CD4-positive, alpha-beta T cell treated with Interleukin-2 at 100 ng/mL for 4 hours (primary cell): Measurements from ENCODE around the gene SURF4.
A peak's percentile ranks its signal among the peaks of the same experiment; 100 is the strongest.
"Not testable (repeated sequence)": the region's sequence is repeated elsewhere in the genome, so short reads cannot be mapped to it uniquely, and the experiment has no call there.

Source experiments
- DNase-seq: peaks from one replicate; pipeline ENCODE4 v3.0.0-alpha.2; 2020; ENCODE audit warnings: low spot score

The SURF4 gene

DNA sequence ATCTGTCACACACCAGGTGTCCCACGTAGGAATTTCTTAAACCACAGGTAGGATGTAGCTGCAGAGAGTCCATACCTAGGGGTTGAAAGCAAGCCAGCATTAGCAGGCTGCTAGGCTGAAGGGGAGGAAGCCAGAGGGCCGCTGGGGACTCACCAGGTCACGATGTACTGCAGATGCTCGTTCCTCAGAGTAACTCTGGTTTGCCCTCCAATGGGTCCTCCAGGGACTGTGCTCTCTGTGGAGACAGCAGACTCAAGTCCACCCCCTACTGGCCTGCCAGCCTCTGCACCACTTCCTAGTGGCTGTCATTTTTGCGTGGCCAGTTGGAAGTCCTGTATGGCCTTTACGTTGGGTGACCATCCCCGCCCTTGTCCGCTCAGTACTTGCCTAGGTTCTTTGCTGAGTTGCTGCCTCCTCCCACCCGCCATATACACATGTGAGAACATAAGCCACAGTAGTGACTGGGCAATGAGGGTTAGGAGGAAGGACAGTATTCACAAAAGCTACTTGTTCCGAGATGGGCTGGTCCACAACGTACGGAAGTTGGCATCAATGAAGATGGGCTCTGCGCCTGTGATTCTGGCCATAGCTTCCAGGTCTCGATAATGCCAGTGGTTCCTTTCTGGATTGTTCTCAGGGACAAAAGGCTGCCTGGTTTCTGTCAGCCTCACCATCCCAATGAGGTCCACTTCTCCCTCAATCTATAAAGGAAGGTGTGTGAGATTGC is 23.8 kb downstream of the SURF4 start:
- DNase-seq: peak; percentile 21

DNA sequence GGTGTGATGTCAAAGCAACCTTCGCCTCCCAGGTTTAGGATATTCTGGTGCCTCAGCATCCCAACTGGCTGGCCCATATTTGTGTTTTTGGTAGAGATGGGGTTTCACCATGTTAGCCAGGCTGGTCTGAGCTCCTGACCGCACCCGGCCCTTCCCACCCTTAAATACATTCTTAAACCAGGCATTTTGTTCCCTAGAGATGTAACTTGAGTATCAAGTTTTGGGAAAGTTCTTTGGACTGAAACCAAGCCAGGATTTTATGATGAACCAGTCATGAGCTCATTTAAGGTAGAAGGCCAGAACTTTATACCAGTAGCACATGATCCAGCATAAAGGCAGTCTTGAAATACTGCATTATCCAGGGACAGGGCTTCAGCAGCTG is 24.3 kb downstream of the SURF4 start:
- DNase-seq: no peak

DNA sequence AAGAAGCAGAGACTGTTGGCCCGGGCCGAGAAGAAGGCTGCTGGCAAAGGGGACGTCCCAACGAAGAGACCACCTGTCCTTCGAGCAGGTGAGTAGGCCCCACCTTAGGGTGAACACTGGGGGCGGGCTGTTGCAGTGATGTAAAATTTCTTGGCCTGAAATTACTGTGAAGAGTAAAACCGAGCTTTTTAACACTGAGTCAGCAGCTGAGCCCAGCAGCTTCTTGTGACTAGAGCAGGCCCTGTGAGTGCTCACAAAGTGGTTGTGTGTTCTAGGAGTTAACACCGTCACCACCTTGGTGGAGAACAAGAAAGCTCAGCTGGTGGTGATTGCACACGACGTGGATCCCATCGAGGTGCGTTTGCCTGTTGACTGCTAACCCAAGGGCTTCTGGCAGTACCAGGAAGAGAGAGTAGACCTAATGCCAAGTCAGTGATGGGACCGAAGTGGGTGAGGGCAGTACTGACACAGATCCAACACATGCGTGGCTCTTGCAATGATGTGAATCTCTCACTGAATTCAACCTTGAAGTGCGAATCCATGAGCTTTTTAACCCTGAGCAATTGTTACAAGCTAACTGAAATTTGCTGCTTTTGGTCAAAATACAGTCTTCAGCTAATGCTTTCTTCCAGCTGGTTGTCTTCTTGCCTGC is 25.8 kb downstream of the SURF4 start:
- no peak for DNase-seq

DNA sequence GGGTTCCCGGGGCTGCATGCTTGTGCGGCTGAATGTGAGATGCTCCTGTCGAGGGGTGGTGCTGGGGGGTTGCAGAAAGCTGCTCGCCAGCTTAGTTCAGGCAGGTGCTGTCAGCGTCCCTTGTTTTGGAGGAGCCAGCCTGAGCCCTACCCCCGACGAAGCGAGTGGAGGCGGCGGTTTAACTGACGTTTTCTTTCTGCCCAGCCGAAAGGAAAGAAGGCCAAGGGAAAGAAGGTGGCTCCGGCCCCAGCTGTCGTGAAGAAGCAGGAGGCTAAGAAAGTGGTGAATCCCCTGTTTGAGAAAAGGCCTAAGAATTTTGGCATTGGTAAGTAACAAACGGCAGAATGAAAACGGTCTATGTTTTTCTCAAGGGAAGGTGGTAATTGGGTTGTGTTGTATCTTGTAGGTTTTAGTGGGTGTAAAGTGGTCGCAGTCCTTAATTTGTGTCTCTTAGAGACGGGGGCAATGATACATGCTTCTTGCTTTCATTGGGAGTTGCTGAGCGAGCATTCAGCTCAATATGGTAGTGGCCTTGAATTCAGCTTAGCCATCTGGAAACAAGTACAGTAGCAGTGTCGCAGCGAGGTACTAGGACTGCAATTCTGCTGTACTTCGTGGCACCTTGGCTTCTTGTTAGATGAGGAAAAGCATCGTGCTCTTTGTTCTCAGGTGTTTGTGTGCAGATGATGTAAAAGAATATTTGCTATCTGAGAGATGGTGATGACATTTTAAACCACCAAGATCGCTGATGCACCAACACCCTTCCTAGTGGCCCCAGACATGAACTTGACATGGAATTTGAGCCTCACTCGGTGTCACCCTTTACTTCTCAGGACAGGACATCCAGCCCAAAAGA is 26.9 kb downstream of the SURF4 start:
- DNase-seq: no peak

DNA sequence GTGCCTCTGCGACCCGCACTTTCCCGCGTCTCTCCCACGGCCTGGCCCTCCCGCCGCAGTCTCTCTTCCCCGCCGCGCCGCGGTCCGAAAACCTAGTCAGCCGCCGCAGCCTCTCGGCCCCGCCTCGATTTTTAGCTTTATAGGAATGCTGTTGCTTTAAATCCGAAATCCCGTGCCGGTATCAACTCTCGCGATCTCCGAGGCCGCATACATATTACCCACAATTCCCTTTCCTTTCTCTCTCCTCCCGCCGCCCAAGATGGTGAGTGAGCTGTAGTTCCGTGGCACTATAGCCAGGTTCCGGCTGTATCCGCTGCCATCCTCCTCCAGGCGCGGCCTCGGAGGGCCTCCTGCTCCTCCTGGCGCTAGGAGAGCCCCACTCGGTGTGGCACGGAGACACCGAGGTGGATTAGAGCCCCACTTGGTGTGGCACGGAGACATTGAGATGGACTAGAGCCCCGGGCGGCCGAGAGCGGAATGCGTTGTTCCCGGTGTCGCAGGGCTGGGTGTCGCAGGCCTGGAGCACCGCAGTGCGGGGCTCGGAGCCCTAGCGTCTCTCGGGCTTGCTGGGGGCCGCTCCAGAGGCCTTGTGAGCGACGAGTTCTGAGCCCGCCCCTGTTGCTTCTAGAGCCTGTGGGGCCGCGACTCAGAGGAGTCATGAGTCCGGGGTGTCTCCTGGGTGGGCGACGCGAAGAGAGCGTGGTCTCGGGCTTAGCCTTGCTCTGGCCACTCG is 27.7 kb downstream of the SURF4 start, which contains the start of the genes MED22 and RPL7A:
MED22 (minus strand) TSS at position 147 of the 733 bp plus-strand sequence. CDS start 1,469 bp downstream, outside the sequence.
RPL7A (plus strand) TSS at position 234 of the 733 bp plus-strand sequence; CDS start at position 260, 26 bp downstream.
- peak; percentile 96 for DNase-seq

DNA sequence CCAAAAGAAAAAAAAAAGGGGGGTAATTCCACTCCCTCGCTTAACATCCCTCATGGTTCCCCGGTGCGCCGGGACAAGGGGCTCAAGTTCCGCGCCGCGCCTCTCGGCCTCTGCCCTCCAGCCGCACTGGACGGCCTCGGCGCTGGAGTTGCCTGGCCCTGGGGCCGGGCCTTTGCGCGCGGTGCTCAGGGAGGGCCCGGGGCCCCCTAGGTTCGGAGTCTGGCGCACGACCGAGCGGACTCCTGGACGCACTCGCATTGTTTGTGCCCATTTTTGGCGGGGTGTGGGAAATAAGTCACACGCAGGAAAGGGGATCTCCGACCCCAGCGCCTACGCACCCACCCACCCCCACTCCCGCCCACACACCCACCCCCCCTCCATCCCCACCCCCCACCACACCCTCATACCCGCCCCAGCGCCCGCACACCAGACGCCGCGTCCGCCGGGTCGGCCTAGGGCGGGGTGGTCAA is 28.3 kb downstream of the SURF4 start:
- peak; percentile 47 for DNase-seq

DNA sequence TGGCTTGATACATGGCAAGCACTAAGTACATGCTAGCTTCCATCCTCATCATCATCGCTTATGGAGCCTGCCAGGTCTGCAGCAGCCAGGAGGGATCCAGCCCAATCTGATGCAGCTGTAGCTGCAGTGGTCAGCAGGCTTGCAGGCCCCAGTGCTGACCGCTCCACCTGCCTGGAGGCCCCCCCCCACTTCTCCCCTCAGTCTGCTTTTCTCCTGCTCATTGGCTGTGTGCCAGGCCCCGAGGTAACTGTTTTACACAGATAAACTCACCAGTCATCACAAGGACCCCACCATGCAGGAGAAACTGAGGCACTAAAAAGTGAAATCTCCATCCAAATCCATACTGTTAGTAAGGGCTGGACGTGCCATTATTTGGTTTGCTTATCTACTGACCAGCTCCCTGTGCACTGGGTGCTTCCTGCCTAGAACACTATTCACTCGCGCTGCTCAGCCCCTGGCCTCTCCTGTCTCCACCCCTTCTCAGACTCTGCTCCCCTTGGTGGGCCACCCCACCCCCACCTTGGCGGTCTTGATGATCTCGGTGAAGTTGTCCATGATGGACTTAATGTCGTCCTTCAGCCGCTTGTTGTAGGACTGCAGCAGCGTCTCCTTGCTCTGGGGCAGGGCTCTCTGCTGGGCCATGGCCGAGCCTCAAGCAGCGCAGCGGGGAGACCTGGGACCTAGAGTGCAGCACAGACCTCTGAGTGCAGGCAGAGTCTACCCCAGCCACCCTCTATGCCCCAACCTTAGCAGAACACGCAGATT is 29.7 kb downstream of the SURF4 start:
- no peak for DNase-seq

DNA sequence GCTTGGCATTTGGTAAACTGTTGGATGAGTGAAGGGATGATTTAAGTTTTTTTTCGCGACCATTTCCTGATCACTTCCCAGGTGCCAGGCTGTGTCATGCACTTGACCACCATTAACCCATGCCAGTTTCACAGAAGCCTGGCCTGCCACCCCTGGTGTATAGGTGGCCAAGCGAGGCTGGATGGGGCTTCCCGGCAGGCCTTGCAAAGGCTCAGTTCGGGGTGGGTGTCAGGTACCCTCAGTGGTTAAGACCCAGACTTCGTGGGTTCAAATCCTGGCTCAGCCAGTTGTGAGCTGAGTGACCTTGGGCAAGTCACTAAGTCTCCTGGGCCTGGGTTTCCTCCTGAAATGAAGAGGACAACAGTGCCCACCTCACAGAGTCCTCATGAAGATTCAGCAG is 30.3 kb downstream of the SURF4 start:
- no peak for DNase-seq

DNA sequence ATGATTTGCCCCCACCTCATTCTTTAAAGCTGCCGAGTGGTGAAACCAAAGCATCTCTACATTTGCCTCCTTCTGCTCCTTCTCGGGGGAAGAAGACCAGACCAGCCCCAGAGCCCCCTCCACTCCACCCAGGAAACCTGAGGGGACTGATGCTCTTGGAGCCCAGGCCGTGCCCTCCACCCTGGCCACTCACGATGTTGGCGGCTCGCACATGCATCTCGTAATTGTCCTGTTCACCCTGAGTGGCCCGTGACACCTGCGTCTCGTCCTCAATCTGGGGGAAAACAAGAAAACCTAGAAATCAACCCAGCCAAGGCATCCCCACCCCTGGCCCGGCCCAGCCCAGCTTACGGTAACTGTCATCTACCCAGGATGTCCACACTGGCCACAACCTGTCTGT is 30.9 kb downstream of the SURF4 start:
- DNase-seq: no peak

DNA sequence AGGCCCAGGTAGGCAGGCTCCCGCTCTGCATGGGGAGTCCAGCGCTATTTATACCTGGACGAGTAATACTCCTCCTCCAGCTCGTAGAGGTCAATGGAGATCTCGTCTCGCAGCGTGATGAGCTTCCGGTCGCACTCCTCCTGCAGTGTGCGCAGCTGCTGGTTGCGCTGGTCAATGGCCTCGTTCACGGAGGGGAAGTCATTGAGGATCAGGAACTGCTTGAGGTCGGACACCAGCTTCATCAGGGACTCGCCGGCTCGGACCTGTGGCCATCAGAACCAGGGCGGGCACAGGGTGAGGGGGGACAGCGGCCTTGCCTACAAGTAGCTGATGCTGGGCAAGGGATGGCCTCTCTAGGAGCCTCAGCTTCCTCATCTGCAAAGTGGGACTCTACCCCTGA is 31.8 kb downstream of the SURF4 start:
- DNase-seq: no peak

DNA sequence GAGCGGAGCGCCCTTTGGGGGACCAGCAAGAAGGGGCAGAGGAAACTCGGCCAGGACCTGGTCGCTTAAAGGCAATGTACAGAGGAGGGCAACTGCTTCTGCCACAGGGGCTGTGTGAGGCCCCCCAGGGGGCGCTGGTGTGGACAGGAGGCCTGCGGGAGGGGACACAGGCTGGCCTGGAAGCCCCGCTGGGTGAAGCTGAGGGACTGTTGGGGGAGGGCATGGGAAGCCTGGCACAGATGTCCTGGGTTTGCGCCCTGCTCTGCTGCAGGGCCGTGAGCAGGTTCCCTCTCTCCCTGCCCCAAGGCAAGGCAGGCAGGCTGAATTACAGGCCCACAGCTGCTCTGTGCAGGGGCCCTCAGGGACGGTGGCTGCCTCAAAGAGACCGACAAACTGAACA is 33.3 kb downstream of the SURF4 start:
- DNase-seq: no peak

DNA sequence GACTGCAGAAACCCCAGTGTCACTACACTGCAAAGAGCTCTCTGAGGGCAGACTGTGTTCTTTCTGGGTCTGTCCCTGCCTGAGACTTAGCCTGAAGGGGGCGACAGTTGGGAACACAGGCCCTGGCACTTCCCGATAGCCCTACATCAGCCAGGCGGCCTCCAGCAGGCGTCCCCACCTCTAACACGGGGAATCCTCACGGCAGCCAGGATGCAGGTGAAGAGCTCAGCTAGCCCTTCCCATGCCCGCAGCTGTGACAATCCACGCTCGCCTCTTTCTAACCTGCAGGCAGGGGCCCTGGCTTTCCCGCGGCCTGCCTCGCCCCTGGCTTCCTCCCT is 33.8 kb downstream of the SURF4 start:
- no peak for DNase-seq

DNA sequence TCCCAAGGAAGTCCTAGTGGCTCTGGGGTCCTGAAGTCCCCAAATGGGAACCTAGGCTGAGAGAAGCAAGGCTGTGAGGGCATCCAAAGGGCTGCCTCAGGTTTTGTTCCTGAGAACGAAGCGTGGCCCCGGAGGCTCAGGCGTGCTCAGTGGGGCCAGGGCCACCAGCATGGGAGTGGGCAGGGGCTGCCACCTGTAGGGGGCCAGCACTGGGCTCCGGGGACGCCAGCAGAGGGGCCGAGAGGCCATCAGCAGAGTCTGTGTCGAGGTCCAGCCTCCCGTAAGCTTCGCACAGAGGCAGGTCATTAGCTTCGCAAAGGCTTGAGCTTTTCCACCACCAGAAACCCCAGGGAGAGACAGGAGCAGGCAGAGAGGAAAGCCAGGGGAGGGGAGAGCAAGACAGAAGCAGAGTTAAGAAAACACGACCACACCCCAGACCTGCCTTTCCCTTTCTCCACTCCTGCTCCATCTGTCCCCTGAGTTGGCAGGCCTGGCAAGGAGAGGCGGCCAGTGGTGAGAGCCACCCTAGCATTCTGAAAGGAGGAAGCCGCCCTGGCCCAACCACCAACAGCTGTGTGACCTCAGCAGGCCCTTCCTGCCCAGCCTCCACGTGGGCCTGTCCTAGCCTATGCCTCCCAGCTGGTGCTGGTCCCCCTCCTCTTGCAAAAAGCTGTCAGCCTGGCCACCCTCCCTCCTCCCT is 34.3 kb downstream of the SURF4 start:
- no peak for DNase-seq

DNA sequence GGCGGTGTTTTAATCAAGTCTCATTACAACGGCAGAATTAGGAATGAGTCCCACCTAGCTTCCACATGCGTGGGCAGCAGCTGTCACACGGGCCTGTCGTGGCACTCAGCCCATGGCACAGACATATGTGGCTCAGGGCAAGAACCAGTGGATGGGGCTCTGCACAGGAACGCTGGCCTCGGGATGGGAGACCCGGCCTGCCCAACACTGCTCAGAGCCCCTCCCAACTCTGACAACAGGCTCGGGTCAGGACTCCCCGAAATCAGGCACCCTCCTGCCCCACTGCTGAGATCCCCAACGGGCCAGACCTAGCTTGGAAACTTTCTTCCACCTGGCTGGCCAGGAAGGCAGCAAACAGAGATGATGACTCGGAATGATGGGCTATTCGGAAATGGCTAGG is 34.9 kb downstream of the SURF4 start:
- no peak for DNase-seq

DNA sequence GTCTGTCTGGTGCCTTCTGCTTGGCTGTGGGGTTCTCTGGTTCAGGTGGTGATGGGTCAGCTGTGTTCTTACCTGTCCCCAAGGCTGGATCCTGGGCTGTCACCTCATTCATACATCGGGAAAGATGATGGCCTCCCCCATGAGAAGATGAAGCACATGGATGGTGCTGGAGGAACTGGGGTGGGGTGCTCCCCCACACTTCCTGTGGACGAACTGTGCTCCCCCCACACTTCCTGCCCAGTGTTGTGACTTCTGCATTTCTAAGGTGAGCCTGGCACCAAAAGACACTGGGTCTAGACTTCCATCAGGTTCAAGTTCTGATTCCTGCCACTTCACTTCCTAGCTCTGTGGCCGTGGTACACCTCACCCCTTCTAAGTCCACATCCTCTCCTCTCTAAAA is 35.6 kb downstream of the SURF4 start:
- DNase-seq: no peak

DNA sequence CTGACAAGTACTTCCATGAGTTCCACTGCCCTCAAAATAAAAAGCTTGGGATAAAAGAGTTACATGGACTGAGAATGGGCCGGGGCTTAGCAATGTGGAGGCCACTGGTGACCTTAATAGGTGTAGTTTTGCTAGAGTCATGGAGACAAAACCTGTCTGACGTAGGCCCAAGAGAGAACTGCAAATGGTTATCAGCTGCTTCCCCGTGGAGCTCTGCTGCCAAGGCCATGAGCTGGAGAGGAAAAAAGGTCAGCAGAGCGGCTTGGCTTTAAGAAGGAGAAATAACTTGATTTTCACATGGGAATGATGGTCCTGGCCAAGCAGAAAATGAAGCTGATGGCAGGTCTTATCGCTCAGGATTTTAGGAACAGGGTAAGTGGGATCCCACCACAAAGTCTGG is 36.2 kb downstream of the SURF4 start:
- DNase-seq: no peak

DNA sequence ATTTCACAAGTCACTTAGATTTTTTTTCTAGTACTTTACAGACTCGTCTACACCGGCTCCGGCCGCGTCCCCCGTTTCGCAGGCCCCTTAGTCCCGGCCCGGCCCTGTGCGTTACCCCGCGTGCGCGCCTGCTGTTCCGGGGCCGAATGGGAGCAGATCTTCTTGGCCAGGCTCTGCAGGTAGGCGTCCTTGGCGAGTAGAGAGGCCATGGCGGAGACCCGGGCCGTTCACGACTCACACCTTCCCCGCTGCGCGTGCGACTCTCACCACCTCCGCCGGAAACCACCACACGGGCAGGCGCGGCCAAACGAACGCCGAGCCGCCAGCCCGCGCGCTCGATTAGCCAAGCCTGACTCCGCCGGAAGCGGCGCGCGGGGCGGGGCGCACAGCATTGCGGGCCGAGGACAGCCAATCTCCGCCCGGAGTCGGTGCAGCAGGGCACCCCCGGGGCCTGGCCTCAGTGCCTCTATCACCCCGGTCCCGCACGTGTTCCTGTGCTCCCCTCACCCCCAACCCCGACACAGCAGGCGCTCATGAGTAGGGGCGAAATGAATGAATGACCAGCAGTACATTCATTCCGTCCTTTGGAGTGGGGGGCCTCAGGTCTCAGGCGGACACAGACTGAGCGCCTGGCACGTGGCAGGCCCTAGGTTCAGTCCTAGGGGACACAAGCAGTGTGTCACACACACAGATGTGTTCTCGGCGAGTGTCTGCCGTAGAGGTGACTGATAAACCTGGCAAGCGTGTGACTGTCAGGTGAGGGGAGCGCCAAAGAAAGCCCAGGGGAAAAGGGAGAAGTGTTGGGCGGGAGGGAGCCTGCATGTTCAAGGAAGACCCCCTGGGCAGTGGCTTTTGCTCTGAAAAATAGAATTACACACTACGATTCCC is 39.7 kb downstream of the SURF4 start, which contains the start of gene SURF6:
SURF6 (minus strand) TSS at position 265 of the 888 bp plus-strand sequence; CDS start at position 209, 56 bp downstream.
- peak; percentile 93 for DNase-seq

DNA sequence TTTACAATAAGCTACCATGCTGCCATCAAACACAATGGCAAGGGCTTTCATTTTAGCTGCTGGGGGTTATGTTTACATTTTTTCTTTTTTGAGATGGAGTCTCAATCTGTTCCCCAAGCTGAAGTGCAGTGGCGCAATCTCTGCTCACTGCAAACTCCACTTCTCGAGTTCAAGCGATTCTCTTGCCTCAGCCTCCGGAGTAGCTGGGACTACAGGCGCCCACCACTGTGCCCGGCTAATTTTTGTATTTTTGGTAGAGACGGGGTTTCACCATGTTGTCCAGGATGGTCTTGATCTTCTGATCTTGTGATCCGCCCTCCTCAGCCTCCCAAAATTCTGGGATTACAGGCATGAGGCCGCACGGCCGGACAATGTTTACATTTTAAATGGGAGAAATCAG is 41.0 kb downstream of the SURF4 start:
- DNase-seq: not testable (repeated sequence)

DNA sequence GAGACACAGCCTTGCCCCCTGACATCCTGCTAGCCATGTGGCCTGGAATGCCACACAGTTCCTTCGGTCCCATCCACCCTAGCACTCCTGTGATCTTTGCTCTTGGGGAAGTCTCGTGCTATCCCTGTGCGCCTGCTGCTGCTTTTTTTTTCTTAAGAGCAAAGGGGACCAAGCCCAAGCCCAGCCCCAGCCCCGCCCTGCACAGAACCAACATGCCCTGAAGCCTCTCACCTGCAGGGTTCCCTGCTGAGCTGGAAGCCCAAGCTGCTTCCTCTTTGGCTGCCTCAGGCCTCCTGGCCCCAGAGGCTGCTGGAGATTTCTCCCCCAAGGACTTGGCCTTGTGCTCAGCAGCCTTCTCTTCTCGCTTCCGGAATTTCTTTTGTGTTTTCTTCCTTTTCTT is 41.7 kb downstream of the SURF4 start:
- no peak for DNase-seq
